Large intestine (tissue), 1 donor: Measurements from ENCODE around the gene SERGEF. TPM values are rescaled to one million over a fixed set of nuclear protein-coding genes. Genes with fewer than 3 reads are reported as not detected.

Source experiments
- polyA plus RNA-seq: library from polyadenylated mRNA; unstranded; fragments of 120-200 nt; gene quantifications from one replicate; pipeline ENCODE4 v1.2.1, GENCODE V29; 2013

SERGEF gene
- polyA plus RNA-seq, 1 donor = 19.7 TPM

Other genes starting within 250 kb of the SERGEF start
- gene TPH1, start 33.2 kb upstream of the SERGEF start, polyA plus RNA-seq = 16.1 TPM
- gene SAAL1, start 93.0 kb upstream of the SERGEF start, polyA plus RNA-seq = 22.7 TPM
- not detected for gene MRGPRX3, start 119.5 kb upstream of the SERGEF start, polyA plus RNA-seq
- not detected for gene MRGPRX4, start 159.8 kb upstream of the SERGEF start, polyA plus RNA-seq
- gene SAA4, start 223.8 kb upstream of the SERGEF start, polyA plus RNA-seq = not detected
- gene SAA2, start 235.6 kb upstream of the SERGEF start, polyA plus RNA-seq = not detected